IPS-NIHi11 (cell line): ENCODE results near the gene ACAD11.
"Not testable (repeated sequence)": the region's sequence is repeated elsewhere in the genome, so short reads cannot be mapped to it uniquely, and the experiment has no call there.

Source experiments
- DNase-seq: peaks from one replicate; pipeline ENCODE4 v3.0.0; 2012; ENCODE audit warnings: mixed read lengths, low spot score

Gene ACAD11

DNA sequence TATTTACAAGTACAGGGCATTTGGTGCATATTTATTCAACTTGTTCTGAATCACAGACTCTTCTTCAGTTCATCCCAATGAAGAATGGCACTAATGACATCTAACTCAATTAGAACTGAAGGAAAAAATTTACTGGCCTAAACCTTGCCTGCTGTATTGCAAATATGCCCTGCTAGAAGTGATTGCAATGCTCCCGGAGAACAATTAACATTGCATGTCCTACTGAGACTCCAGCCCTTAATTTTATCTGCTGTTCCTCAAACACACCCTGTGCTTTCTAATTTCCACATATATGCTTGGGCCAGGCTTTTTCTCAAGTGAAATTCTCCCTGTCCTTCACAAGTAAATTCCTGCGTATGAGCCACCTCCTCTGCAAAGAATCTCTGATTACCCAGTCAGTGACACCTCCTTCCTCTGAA is 54.2 kb downstream of the ACAD11 start:
- DNase-seq: no peak

DNA sequence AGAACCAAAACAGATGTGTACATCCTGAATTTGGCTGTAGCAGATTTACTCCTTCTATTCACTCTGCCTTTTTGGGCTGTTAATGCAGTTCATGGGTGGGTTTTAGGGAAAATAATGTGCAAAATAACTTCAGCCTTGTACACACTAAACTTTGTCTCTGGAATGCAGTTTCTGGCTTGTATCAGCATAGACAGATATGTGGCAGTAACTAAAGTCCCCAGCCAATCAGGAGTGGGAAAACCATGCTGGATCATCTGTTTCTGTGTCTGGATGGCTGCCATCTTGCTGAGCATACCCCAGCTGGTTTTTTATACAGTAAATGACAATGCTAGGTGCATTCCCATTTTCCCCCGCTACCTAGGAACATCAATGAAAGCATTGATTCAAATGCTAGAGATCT is 59.0 kb downstream of the ACAD11 start:
- not testable (repeated sequence) for DNase-seq

DNA sequence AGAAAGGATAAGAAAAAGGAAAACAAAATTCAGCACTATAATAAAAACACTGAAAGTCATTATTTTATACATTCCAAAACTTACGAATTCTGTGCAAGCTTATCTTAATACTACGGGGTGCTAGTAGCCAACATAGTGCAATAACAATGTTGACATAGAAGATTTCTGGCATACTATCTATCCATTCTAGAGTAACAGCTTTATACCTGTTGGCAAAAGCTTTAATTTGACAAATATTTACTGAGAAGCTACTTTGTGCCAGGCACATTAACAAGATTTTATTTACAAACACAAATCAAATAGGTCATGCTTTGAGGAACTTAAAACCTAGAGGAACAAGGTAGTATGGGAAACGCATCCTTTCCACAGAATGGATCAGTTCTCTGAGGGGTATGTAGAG is 61.4 kb downstream of the ACAD11 start:
- no peak for DNase-seq

DNA sequence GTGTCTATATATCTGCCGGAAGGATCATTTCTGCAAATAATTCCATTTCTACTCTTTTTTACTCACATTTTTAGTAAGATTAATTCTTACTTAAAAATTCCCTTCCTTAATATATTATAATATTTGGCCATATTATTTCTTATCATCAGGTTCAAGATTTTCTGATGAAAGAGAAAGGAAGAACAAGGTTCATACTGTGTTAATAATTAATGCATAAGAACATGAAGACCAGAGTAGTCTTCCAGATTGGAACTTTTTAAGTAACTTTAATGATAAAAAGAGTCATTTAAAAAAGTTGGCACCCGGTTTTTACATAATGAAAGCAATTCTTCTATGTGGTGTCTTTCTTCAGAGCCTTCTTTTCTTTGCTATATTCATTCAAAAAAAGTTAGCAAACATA is 61.9 kb downstream of the ACAD11 start:
- DNase-seq: no peak

DNA sequence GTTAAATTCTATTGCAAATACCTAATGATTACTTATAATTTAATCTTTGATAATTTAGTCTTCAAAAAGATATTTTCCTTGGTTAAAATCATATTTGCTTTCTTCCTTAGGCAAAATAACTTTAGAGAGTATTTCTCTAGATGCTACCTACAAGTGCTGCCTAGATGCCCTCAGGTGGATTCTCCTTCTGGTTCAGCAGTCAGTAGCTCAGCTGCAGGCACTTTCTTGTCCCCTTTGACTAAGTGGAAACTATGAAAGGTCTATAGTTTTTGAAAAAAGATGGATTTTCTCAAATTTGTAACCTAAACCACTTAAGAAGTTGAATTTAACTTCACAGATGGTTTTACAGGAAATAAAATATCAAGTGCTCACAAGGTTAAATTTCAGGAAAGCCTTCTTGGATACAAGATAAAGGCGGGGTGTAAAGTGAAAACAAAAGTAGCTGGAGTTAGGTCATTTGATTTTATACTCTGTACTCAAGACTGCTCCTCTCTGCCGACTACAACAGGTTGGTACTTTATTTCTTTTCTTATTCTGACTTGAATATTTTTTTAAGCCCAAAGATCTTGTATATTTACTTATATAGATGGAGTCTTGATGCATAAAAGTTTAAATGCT is 62.7 kb downstream of the ACAD11 start, which contains the start of gene ACKR4:
TSS of gene ACKR4 (plus strand) at position 455 of the 618 bp plus-strand sequence. CDS start 3,128 bp downstream, outside the sequence.
- no peak for DNase-seq

DNA sequence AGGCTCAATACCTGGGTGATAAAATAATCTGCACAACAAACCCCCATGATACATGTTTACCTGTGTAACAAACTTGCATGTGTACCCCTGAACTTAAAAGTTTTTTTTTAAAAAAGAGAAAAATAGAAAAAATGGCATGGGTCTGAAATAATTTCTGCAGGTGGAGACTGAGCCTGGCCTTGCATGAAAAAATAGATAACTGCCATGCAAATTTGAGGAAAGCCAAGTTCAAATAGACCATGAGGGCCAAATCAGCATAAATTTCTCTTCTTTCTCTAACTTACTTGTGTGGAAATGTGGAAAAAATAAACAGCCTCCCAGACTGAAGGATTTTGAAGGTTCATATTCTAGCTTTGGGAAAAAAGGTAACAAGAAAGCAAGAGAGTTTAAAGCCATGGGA is 63.3 kb downstream of the ACAD11 start:
- no peak for DNase-seq

DNA sequence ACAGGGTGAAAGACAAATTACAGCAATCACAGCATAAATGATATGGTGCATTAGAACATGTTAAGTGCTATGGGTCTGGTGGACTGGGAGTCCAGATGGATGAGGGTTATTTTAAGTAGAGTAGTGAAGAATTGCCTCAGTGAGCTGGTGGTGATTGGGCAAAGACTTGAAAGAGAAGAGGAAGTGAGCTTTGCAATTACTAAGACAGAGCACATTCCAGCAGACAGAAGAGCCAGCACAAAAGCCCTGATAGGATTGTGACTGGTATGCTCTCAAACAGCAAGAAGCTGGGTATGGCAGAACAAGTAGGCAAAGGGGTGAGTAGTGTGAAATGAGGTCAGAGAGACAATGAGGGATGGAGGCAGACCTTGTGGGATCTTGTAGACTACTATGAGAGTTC is 64.6 kb downstream of the ACAD11 start:
- peak; percentile 9 for DNase-seq

DNA sequence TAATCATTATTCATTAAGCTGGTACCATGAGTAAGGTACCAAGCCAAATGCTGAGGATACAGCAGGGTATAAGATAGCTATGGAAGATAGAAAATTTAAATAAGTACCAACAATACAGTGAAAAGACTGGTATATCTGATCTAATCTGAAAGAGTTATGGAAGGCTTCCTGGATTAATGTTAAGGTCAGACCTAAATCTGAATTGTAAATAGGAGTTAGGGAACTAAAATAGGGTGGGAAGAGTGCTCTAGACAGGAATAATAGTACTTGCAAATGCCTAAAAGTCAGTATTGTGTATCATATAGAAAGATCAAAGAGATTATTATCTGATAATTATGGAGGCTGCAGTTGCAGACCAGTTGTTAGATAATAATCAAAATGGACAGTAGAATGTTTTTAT is 65.1 kb downstream of the ACAD11 start:
- no peak for DNase-seq

DNA sequence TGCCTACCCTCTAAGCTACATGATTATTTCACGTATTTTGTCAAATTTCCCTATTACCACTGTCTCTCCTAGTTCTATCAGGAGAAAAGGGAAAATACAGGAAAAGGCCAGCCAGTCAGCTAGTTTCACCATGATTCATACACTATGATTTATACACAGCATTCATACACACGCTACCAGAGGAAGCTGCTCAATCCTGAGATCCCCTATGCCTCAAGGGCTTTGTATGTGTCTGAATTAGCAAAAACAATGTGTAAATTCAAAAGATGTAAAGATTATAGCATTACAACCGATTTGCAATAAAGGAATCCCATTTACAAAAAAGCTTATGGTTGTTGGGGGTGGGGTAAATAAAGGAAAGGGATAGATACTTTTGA is 65.7 kb downstream of the ACAD11 start:
- no peak for DNase-seq

DNA sequence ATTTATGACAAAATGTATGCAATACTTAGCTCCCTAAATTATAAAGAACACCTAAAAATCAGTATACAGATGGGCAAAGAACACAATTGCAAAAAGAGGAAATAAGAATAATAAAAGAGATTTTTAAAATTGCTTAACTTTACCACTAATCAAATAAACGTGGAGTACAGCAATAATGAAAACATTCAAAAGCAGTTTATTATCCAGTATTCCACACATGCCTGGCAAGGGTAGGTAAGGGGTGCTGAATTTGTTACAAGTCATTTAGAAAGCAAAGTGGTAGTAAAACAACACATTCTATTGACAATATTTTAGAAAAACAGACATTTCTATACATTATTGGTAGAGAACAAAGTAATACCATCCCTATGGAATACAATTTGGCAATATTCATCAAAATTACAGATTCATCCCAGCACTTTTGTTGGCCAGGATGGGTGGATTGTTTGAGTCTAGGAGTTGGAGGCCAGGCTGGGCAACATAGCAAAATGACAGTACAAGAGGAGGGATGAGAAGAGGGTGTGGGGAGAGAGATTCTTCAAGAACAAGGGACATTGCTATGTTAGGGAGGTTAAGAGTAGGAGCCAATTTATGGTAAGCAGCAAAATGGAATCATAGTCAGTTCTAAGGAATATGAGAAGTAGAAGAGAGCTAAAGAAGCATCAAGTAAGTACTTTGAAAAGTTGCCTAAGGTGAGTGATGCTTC is 66.2 kb downstream of the ACAD11 start:
- DNase-seq: no peak

DNA sequence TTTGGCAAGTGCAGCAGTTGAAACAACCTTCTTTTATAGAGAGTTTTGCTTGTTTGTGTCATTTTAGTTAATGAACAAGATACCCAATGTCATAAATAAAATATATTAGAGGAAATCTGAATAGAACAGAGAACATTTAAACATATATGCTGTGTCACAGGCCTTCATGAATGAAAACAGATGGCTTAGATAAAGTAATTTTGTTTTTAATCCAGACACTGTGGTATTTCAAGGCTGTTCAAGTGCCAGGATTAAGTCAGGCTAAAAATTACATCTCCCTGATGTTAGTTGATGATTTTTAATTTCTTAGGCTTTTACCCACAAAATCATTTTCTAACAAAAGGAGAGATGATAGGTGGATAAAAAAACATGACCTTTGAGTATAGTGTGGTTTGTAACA is 67.4 kb downstream of the ACAD11 start:
- no peak for DNase-seq

DNA sequence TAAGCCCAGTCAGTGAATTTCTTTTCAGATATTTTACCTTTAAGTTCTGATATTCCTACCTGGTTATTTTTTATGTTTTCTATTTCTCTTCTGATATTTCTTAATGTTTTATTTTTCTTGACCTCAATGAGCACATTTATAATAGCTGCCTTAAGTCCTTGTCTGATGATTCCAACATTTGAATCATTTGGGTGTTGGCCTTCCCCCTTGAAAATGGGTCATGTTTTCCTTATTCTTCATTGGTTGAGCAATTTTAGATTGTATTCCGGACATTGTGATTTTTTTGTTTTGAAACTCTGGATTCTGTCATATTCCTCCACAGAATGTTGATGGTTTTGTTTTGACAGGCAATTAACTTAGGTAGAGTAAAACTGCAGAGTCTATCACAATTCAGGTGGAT is 72.2 kb downstream of the ACAD11 start:
- no peak for DNase-seq

DNA sequence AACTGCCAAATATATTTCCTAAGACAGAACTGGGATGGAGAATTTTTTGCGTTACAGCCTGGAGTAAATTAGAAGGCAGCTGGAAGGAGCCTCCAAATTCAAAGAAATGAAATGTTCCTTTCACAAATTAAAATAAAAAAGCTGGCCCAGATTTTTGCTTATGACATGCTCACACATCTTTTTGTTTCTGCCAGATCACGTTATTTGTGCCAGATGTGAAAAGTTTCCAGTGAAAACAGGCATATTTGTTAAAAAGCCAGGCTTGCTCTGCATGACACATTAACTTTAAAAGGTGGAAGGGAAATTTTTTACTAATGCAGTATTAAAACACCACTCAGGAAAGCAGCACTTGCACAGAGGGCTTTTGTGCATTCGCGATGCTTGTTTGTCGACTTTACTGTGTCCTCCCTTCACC is 85.8 kb downstream of the ACAD11 start:
- DNase-seq: no peak

DNA sequence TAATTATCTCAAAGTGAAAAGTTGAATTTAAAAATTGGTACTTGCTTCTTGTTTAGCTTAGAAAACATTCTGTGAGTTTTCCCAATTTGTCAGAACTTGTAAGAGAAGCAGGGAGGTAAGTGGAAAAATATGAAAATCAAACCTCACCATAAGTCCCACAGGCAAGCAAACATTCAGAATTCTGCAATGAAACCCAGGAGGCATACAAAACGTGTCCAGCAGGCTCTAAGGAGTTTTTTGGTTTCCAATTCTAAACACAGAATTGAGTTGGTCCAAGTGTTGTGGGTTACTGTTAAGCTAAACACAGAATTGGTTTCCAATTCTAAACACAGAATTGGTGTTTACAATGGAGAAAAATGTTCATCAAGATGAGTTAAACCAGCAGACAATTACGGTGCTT is 89.6 kb downstream of the ACAD11 start:
- DNase-seq: no peak

DNA sequence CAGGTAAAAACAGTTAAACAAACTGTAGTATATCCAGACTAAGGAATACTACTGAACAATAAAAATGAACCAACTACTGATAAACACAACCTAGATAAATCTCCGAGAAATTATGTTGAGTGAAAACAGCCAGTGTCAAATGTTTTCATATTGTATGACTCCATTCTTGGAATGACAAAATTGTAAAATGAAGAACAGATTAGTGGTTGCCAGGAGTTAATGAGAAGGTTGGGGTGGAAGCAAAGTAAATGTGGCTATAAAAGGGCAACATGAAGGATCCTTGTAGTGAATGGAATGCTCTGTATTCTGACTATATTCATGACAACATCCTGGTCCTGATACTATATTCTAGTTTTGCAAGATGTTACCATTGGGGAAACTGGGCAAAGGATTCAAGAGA is 90.0 kb downstream of the ACAD11 start:
- no peak for DNase-seq

DNA sequence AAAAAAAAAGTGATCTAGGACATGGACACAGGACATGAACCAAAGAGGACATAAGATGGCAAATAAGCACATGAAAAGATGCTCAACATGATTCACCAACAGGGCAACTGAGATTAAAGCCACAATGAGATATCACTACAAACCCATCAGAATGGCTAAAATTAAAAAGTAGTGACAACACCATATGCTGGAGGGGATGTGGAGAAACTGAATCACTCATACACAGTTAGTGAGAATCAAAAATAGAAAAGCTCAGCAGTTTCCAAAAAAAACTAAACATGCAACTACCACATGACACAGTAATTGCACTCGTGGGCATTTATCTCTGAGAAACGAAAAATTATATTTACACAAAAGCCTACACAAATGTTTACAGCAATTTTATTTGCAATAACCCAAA is 90.5 kb downstream of the ACAD11 start:
- no peak for DNase-seq

DNA sequence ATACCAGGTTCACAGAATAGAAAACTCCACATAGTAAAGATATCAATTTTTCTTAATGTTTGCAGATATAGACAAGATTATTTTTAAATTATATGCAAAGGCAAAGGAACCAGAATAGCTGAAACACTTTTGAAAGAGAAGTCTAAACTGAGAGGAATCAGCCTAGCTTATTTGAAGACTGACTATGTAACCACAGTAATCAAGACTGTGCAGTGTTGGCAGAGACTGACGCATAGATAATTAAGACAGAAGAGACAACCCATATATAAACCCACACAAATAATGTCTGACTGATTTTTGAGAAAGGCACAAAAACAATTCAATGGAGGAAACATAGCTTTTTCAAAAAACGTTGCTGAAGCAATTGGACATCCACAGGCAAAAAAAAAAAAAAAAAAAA is 91.2 kb downstream of the ACAD11 start:
- DNase-seq: no peak

DNA sequence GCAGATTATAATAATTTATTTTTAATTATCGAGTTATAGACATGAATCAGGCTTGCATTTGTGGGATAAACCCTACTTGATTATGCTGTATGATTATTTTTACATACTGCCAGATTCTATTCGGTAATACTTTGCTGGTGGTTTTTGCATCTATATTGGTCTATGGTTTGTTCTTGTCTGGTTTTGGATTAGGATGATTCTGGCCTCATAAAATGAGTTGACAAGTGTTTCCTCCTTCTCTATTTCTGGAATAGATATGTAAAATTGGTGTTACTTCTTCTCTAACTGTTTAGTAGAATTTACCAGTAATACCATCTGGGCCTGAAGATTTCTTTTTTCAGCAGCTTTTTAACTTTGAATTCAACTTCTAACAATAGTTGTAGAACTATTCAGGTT is 95.5 kb downstream of the ACAD11 start:
- DNase-seq: no peak

DNA sequence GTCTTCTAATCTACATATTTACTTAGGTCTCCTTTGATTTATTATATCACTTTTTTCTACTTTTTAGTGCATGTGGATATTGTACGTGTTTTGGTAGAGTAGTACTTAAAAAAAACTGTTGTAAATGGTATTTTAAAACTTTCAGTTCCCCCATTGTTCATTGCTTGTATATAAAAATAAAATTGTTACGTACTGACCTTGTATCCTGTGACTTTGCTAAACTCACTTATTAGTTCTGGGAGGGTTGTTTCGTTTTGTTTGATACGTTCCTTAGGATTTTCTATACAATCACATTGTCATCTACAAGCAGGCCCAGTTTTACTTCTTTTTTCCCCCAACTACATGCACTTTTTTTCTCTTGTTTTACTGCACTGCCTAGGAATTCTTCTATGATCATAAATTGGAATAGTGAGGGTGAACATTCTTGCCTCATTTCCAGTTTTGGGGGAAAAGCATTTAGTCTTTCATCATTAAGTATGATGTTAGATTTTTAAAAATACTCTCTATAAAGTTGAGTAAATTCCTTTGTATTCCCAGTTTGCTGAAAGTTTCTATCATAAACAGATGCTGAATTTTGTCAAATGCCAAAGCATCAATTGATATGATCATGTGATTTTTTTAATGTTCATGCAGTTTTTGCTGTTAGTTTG is 96.1 kb downstream of the ACAD11 start:
- DNase-seq: no peak

DNA sequence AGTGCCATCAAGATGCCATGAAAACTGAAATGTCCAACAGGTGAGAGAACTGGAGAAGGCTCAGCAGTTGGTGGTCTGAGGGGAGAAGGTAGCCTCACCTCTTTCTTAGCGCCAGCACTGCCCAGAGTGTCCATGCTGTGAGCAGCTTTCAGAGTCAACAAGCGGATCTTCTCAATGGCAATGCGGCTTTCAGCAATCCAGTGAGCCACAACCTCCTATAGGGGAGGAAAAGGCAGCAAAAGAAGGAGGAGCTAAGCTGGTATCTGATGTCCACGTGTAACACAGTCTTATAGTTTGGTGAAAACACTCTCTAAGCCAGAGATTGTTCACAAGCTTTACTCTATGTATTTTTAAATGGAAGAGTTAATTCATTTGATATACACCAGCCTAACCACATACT is 98.6 kb downstream of the ACAD11 start:
- DNase-seq: peak; percentile 14

DNA sequence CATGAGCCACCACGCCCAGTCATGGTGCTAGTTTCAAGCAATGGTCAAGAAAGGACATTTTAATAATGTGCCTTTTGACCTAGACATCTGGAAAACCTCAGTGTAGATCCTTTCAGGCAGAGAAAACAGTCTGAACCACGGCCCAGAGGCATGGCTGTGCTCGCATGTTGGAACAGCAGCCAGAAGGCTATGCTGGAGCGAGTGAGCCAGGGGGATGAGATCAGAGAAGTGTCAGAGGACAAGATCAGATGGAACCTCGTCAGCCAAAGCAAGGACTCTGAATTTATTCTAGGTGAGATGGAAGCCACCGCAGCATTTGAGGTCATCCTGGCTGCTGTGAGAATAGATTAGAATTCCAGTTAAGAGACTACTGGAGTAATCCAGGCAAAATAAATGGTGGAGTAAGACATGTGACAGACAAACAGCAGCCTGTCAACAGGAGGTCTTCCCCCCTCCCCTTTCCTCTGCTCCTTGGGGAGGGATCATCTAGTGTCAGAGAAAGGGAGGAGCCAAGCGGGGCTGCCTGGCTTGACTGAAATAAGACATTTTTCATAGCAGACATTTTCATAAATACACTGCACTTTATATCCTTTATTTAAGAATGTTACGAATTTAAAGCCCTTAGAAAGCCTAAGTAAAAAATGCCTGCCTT is 103.0 kb downstream of the ACAD11 start:
- peak; percentile 43 for DNase-seq

DNA sequence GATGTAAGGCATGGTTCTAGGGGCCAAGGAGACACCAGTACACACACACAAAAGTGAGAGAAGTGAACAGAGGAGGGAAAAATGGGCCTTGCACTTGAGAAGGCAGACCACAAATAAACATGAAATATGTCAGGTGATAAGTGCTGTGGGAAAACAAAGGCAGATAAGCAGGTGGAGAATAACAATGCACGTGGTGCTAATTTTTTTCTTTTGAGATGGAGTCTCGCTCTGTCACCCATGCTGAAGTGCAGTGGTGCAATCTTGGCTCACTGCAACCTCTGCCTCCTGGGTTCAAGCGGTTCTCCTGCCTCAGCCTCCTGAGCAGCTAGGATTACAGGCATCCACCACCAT is 103.6 kb downstream of the ACAD11 start:
- not testable (repeated sequence) for DNase-seq
